ENCODE data around the gene SESN1.

The SESN1 gene

DNA sequence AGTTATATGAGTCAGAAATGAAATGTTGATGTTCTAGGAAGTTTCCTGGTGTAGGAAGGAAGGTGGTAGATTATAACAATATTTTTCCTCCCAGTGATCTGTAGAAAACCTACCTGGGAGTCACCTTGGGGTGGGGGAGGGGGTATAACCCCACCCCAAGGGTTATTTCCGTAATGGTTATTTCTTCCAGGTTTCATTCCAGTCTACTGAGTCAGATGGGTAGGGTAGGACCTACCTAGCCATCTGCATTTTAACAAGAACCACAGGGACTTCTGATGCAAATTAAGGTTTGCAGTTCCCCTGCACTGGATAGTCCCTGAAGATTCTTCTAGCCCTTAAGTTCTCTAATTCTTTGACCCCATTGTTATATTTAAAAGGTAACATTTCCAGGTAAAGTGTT lies 157.5 kb downstream of the SESN1 start:
- H3K9ac ChIP-seq = no peak overlapping the region
- H3K36me3 ChIP-seq = no peaks in the 10 kb centered on the region
- no peak overlapping the region for H3K4me2 ChIP-seq
- H3K9me3 ChIP-seq = no peaks in the 10 kb centered on the region
- no peak for TF ChIP-seq Cebpa-rat (IDR thresholded peaks at IDR 0.05)
- H3K27me3 ChIP-seq = no peaks in the 10 kb centered on the region
- H3K4me3 ChIP-seq = no peak overlapping the region
- H3K4me1 ChIP-seq = peaks cover 4% of the 10 kb centered on the region
- no peaks in the 10 kb centered on the region for H4K20me1 ChIP-seq
- no peak overlapping the region for H3K27ac ChIP-seq

All from BLaER1 (cell line).